Effector CD4-positive, alpha-beta T cell (primary cell): ENCODE measurements around the gene PLVAP. TPM values are rescaled to one million over a fixed set of nuclear protein-coding genes. Genes with fewer than 3 reads are reported as not detected.
A peak's percentile ranks its signal among the peaks of the same experiment; 100 is the strongest.

ENCODE experiments used
- DNase-seq: peaks from one replicate; pipeline ENCODE4 v3.0.0-alpha.2; 2020
- total RNA-seq: gene quantifications from one replicate; lab custom pipeline; 2026; lab: John Stamatoyannopoulos, UW

The PLVAP gene, protein sequence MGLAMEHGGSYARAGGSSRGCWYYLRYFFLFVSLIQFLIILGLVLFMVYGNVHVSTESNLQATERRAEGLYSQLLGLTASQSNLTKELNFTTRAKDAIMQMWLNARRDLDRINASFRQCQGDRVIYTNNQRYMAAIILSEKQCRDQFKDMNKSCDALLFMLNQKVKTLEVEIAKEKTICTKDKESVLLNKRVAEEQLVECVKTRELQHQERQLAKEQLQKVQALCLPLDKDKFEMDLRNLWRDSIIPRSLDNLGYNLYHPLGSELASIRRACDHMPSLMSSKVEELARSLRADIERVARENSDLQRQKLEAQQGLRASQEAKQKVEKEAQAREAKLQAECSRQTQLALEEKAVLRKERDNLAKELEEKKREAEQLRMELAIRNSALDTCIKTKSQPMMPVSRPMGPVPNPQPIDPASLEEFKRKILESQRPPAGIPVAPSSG
- not detected for total RNA-seq

DNA sequence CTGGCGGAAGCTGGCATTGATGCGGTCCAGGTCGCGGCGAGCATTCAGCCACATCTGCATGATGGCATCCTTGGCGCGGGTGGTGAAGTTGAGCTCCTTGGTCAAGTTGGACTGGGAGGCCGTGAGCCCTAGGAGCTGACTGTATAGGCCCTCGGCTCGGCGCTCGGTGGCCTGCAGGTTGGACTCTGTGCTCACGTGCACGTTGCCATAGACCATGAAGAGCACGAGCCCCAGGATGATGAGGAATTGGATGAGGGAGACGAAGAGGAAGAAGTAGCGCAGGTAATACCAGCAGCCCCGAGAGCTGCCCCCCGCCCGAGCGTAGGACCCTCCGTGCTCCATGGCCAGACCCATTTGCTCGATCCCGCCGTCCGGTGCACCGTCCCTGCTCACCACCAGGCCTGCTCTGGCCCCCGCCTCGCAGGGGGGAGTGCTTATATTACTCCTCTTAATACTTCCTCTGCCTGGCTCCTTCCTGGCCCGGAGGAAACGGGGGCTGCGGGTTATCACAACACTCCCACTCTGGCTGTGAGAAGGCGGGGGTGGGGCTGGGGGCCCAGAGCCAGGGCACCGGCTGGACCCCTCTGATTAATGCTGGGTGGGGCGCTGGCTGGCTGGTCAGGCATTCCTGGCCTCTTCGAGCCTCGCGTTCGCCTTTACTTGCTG, at the start of gene PLVAP:
PLVAP (minus strand) TSS at position 408 of the 666 bp plus-strand sequence; CDS start at position 354, 54 bp downstream.
- DNase-seq = no peak

GRCh38 chr19:17424743-17425365, 47.7 kb upstream of the PLVAP start:
- DNase-seq = no peak

- no peak for DNase-seq
Measured at GRCh38 chr19:17423429-17424208, 46.5 kb upstream of the PLVAP start.

DNA sequence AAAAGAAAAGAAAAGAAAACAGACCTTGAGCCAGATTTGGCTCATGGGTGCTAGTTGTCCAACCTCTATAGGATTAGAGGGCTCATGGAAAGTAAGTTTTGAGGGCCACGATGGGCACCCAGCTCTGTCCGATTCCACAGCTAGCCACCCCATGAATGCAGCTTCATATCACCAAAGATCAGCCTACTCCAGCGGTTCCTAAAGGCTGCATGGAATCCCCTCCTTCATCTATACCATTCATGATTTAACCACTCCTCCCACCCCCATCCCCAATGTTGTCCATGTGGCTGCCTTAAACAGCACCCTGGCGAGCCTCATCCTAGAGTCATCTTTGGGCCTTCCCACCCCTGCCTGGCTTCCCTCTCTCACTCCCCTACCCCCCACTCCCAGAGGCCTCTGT, 44.8 kb upstream of the PLVAP start:
- no peak for DNase-seq

DNA sequence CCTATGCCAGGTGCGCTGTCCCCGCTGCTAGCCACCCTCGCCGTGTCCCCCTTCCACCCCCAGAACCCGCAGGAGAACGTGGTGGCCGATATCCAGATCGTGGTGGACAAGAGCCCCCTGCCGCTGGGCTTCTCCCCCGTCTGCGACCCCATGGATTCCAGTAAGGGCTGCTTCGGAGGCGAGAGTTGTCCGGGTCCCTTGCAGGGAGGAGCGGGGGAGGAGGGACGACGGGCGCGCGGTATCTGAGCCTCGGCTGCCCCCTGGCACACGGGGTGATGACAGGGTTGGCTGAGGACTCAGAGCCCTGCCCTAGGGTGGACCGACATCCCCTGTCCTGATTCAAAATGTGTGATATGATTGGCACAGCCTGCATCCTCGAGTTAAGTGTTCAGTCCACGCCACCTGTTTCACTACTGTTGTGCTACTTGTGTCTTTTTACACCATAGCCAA, 43.4 kb upstream of the PLVAP start:
- DNase-seq = no peak

GRCh38 chr19:17419621-17420474, 42.7 kb upstream of the PLVAP start, which contains the start of gene MVB12A:
TSS of gene MVB12A (plus strand) at chr19:17420047. CDS start at chr19:17420136, 89 bp downstream.
- peak; percentile 94 for DNase-seq

DNA sequence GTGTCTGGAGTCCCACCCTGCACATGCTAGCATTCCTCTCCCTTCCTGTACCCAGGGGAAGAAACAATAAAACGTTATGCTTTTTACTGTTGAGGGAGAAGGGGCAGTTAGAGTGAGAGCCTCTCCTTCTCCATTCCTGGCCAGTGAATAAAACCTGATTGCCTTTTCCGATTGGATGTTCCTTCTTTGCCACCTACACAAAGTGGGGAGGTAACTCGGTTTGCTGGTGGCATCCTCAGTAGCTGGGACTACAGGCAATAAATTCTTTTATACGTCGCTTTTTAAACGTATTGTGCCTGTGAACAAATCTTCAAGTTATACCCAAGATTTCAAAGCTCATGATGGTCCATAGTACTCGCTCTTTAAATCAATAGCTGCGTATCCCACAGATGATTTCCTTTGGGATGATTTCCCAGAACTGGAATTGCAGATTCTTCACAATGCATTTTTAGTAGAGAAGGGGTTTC, 42.0 kb upstream of the PLVAP start:
- DNase-seq = no peak

DNA sequence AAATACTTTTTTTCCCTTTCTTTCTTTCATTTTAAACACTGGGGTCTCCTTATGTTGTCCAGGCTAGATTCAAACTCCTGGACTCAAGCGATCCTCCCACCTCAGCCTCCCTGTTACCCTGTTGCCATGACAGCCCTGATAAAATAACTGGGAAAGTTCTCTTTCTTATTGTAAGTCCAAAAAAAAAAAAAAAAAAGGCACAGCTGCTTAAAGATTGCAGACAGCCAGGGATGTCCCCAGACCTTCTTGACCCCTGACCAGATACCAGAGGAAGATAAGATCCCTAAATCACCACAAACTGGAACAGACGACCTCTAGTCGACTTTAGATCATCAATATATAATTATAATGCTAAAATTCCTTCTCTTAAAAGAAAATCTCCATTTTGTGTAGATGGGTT, 41.6 kb upstream of the PLVAP start:
- DNase-seq = no peak

- DNase-seq = no peak
Measured at GRCh38 chr19:17415121-17415520, 38.0 kb upstream of the PLVAP start.

DNA sequence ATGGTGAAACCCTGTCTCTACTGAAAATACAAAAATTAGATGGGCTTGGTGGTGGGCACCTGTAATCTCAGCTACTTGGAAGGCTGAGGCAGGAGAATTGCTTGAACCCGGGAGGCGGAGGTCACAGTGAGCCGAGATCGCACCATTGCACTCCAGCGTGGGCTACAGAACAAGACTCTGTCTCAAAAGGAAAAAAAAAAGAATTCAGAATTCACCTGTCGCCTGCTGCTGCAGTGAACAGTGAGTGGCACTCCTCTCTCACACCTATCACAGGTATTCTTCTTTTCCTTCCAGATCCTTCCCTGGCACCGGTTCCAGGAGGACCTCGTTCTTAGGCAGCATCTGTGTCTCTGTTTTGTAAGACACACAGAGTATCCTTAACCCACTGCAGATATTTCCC, 37.0 kb upstream of the PLVAP start:
- DNase-seq = no peak

DNA sequence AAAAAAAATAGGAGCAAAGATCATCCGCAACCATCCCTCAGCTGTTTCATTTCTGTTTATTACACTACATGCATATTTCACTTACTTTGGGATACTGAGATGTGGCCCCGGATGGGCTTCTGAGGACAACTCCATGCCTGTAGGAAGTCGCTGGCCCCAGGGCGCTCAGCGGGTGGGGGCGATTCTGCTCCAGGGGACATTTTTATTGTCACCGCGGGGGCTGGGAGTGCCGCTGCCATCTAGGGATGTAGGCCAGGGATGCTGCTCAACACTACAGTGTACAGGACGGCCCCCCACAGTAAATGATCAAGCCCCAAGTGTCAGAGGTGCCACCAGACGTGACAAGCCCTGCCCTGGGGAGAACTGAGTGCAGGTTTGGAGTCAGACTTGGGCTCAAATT, 34.7 kb upstream of the PLVAP start:
- DNase-seq = no peak

- no peak for DNase-seq
Measured at GRCh38 chr19:17409990-17410389, 32.8 kb upstream of the PLVAP start.

GRCh38 chr19:17406887-17407196, 29.7 kb upstream of the PLVAP start:
- no peak for DNase-seq

DNA sequence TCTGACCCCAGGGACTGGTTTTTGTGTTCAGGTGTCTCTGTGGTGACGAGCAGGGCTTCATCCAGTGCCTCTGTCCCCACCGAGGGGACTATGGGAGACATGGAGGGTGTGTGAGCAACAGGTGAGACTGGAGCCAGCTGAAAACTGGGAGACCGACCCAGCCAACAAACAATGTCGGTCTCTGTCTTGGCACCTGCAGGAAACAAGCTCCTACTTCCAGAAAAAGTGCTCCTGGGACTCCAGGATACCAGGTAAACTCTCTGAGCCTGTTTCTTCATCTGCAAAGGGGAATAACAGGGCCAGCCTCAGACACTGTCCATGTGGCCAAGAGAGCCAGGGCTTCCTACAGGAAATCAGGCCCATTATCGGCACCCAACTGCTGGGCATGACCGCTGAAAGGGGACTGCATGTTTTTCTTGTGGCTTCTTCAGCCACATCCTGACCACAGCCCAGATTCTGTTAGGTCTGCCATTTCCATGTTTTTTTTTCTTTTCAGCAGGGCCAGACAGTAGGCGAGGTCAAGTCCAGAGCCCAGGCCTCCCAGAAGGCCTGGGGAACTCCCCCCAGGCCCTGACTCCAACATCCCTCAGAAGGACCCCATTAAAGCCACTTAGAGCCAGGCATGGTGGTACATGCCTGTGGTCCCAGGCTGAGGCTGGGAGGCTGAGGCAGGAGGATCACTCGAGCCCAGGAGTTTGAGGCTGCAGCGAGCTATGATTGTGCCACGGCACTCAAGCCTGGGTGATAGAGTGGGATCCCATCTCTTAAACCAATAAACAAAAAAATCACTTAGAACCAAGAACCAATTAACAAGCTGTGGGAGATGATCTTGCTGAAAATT, 29.1 kb upstream of the PLVAP start:
- no peak for DNase-seq

- DNase-seq = peak; percentile 53
Measured at GRCh38 chr19:17405250-17406045, 28.3 kb upstream of the PLVAP start, which contains the start of gene BST2. TSS of gene BST2 (minus strand) at chr19:17405630. CDS start at chr19:17405575, 55 bp downstream.

DNA sequence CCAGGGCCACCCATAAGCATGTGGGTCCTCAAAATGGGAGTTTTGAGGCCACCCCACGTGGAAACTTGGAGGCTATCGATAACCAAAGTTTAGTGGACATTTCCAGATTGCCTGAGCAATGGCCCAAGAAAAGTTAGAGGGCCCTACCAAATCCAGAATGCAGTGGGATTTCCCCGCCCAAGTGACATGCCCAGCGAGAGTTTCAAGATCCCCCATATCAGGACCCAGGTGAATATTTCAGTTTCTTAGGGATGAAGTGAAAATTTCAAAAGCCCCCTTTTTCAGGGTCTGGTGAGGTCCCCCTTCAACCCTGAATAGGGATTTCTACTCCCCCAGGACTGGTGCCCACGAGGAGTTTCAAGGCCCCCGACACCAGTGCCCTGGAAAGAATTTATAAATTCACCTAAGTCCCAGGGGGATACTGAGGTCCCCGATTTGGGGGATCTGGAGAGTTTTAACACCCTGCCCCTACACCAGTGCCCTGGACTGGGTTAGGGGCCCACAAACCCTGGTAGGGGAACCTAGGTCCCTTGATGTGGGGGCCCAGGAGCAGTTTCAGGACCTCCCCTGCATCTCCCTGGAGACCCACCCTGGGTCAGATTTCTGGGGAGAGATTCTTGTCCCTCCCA, 27.6 kb upstream of the PLVAP start:
- DNase-seq = no peak

DNA sequence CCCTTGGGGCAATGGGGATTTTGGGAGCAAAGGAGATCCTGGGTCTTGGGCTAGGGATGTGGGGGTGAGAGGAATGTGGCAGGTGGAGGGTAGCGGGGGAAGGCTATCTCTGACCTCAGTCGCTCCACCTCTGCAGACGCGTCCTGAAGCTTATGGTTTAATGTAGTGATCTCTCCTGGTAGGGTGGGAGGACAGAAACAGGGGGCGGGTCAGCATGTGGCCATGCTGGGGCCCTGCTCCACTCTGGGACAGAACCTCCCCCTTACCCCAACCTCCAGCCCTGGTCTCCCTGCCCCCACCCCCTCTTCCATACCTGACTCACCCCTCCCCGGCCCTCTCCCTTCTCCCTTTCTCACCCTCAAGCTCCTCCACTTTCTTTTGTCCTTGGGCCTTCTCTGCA, 26.9 kb upstream of the PLVAP start:
- DNase-seq = no peak

- peak; percentile 36 for DNase-seq
Measured at GRCh38 chr19:17402982-17403855, 26.1 kb upstream of the PLVAP start.
